ENCODE measurements around the gene SUOX.

DNA sequence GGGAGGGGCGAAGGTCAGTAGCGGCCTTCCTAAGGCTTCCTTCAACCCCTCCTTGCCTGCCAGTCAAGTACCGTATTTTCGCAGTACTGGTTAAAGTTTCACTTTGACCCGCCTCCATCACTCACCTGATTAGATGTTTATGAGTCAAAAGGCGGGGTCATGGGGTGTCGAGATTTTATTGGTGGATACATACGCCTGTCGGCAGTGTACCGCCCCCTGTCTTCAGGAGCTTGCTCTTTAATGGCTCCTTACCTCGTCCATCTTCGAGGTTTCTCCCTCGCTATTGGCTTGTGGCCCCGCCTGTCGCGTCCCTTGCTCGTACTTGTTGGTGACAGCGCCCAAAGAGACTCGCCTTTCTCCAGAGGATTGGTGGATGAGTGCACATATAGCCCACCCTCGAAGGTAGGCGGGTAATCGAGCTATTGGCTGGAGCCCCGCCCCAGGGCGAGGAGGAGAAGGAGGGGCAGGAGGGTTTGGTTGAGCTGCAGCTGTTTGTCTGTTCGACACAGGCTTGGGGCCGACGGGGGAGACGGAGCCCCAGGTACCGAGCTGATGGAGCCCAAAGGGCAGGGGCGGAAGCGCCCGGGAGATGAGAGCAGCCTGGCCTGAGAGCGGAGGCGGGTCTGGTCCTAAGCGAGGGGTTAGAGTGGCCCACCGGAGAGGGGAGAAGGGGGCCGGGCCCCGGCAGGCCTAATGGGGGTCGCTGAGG, 23.3 kb upstream of the SUOX start, which contains the start of gene RAB5B:
- TF ChIP-seq, protein P1, sequence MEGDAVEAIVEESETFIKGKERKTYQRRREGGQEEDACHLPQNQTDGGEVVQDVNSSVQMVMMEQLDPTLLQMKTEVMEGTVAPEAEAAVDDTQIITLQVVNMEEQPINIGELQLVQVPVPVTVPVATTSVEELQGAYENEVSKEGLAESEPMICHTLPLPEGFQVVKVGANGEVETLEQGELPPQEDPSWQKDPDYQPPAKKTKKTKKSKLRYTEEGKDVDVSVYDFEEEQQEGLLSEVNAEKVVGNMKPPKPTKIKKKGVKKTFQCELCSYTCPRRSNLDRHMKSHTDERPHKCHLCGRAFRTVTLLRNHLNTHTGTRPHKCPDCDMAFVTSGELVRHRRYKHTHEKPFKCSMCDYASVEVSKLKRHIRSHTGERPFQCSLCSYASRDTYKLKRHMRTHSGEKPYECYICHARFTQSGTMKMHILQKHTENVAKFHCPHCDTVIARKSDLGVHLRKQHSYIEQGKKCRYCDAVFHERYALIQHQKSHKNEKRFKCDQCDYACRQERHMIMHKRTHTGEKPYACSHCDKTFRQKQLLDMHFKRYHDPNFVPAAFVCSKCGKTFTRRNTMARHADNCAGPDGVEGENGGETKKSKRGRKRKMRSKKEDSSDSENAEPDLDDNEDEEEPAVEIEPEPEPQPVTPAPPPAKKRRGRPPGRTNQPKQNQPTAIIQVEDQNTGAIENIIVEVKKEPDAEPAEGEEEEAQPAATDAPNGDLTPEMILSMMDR (conservative IDR thresholded peaks at IDR 0.05; ENCODE audit: low read depth, low read length): no peak
- no peak for TF ChIP-seq EZH2 (IDR thresholded peaks at IDR 0.05; ENCODE audit: low read length, unreplicated experiment)
- TF ChIP-seq EZH2phosphoT487 (IDR thresholded peaks at IDR 0.05; ENCODE audit: borderline replicate concordance, low read length): no peak
